ENCODE results near the gene PATJ.

Gene PATJ

DNA sequence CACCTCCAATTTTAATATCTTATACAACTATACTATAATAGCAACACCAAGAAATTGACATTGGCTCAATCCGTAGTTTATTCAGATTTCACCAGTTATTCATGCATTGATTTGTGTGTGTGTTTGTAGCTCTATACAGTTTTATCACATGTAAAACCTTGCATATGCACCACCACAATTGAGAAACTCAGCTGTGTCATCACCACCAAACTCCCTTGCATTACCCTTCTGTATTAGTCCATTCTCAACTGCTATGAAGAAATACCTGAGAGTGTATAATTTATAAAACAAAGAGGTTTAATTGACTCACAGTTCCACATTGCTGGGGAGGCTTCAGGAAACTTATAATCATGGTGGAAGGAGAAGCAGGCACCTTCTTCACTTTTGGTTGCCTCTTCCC lies 162.1 kb downstream of the PATJ start:
- no peak for DNase-seq (ENCODE audit: low read depth)
- no peak overlapping the region for H3K4me3 ChIP-seq (ENCODE audit: low read depth, low read length)
- TF ChIP-seq, protein P1, sequence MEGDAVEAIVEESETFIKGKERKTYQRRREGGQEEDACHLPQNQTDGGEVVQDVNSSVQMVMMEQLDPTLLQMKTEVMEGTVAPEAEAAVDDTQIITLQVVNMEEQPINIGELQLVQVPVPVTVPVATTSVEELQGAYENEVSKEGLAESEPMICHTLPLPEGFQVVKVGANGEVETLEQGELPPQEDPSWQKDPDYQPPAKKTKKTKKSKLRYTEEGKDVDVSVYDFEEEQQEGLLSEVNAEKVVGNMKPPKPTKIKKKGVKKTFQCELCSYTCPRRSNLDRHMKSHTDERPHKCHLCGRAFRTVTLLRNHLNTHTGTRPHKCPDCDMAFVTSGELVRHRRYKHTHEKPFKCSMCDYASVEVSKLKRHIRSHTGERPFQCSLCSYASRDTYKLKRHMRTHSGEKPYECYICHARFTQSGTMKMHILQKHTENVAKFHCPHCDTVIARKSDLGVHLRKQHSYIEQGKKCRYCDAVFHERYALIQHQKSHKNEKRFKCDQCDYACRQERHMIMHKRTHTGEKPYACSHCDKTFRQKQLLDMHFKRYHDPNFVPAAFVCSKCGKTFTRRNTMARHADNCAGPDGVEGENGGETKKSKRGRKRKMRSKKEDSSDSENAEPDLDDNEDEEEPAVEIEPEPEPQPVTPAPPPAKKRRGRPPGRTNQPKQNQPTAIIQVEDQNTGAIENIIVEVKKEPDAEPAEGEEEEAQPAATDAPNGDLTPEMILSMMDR (conservative IDR thresholded peaks at IDR 0.05; ENCODE audit: low read depth, low read length) = no peak

DNA sequence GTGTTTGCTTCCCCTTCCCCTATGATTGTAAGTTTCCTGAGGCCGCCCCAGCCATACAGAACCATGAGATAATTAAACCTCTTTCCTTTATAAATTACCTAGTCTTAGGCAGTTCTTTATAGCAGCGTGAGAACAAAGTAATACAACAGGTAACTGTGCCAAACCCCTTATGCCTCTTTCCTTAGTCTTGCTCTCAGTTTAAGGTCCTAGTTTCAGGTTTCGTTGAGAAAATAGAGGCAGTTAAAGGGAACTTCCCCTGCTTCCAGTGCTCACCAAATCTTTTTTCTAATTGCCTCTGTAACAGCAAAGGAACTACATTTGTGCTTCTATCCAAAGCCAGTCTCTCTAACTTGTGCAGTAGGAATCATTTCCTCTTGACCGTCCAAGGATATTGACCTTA lies 164.8 kb downstream of the PATJ start:
- TF ChIP-seq, protein P1 (conservative IDR thresholded peaks at IDR 0.05; ENCODE audit: low read depth, low read length) = no peak
- no peak overlapping the region for H3K4me3 ChIP-seq (ENCODE audit: low read depth, low read length)
- no peak for DNase-seq (ENCODE audit: low read depth)

DNA sequence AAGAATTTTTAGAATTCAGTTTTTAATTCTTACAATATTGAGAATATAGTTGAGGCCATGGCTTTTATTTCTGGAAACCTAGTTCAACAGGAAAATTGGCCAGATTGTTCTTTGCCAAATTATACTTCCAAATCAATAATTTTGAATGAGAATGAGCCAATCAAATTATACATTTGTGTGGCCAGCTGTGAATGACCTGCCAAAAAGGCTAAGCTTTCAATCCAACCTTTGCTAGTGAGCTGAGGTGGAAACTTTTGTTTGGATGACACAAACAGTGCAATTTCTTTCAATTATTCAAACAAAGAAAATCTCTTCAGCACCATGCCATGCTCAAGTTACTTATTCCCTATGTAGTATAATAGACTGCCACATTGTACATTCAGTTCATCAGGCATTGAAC lies 167.8 kb downstream of the PATJ start:
- no peak for DNase-seq (ENCODE audit: low read depth)
- H3K4me3 ChIP-seq (ENCODE audit: low read depth, low read length) = no peak overlapping the region
- TF ChIP-seq, protein P1 (conservative IDR thresholded peaks at IDR 0.05; ENCODE audit: low read depth, low read length) = no peak

DNA sequence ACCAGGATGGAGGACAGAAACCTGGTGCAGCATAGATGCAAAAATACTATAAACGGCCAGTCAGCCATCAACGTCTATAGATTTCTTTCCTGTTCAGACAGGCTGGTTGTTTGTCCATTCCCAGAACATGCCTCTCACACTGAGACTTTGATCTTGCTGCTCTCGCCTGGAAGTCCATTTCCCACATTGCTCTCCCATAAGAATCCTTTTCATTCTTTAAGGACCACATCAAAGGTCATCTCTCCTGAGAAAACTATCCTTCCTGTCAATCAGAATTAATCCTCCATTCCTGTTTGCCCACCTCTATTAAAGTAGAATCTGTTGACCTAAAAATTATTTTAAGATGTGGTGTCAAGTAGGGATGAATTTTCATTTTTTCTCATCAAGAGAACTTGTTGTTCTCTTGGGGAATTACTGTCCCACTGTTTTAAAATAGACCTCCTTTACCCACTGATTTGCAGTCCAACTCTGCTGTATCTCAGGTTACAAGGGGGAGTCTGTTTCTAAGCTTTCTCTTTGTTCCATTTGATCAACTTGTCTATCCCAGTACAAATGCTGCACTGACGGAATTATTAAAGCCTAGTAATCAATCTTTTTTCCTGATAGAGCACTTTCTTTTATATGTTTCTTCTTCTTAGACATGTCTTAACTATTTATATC lies 172.7 kb downstream of the PATJ start:
- no peak overlapping the region for H3K4me3 ChIP-seq (ENCODE audit: low read depth, low read length)
- DNase-seq (ENCODE audit: low read depth) = peak; percentile 4
- TF ChIP-seq, protein P1 (conservative IDR thresholded peaks at IDR 0.05; ENCODE audit: low read depth, low read length) = no peak

DNA sequence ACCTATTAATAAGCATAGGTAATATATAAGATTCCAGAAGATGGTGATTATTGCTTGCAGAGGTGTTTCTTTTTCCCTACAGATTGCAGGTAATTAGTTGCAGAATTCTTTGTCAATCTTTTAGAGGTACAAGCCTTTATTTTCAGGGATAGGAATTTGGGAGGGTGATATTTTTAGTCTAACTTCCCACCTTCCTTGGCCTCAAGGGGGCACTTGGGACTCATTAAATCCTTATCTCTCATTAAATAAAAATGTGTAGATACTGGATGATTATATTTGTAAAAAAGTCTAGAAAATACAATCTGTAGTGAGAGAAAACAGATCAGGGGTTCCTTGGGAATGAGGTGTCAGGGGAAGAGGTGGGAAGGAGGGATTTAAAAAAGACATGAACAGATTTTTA lies 179.2 kb downstream of the PATJ start:
- TF ChIP-seq, protein P1 (conservative IDR thresholded peaks at IDR 0.05; ENCODE audit: low read depth, low read length) = peak; percentile 55
- peak; percentile 36 for DNase-seq (ENCODE audit: low read depth)
- H3K4me3 ChIP-seq (ENCODE audit: low read depth, low read length) = no peak overlapping the region

DNA sequence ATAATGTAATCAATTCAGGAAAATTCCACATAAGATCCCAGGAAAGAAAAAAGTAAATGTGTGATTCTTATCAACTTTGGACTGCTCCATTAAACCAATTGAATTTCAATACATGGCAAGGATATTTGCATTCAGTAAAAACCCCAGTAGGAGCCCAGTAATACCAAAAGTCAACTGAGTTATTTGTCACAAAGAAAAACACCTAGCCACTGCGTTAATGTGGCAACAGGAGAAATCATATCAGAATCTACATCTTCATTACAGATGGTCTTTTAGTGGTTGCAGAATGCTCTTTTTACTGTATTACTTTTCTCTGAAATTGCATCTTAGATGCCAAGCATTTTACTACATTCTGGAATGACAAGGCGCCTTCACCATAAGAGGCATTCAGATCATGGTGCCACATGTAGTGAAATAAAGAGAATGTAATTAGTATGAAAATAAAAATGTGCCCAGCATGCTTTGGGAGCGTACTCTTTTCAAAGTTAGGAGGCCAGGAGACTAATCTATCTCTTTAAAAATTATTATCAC lies 180.7 kb downstream of the PATJ start:
- TF ChIP-seq, protein P1 (conservative IDR thresholded peaks at IDR 0.05; ENCODE audit: low read depth, low read length) = no peak
- no peak overlapping the region for H3K4me3 ChIP-seq (ENCODE audit: low read depth, low read length)
- no peak for DNase-seq (ENCODE audit: low read depth)

All from choroid plexus epithelial cell (primary cell).